CD4-positive, alpha-beta T cell treated with Interleukin-17A for 4 hours (primary cell): ENCODE measurements around the gene DCST2.

Experiments used
- DNase-seq: peaks from one replicate; pipeline ENCODE4 v3.0.0-alpha.2; 2020; ENCODE audit warnings: mixed read lengths

The DCST2 gene

GRCh38 chr1:155069551-155070157, 36.1 kb upstream of the DCST2 start:
- DNase-seq = no peak

- no peak for DNase-seq
Observed at GRCh38 chr1:155068599-155068998, 35.0 kb upstream of the DCST2 start.

GRCh38 chr1:155066777-155067176, 33.2 kb upstream of the DCST2 start:
- no peak for DNase-seq

GRCh38 chr1:155064832-155065429, 31.4 kb upstream of the DCST2 start:
- DNase-seq = no peak

DNA sequence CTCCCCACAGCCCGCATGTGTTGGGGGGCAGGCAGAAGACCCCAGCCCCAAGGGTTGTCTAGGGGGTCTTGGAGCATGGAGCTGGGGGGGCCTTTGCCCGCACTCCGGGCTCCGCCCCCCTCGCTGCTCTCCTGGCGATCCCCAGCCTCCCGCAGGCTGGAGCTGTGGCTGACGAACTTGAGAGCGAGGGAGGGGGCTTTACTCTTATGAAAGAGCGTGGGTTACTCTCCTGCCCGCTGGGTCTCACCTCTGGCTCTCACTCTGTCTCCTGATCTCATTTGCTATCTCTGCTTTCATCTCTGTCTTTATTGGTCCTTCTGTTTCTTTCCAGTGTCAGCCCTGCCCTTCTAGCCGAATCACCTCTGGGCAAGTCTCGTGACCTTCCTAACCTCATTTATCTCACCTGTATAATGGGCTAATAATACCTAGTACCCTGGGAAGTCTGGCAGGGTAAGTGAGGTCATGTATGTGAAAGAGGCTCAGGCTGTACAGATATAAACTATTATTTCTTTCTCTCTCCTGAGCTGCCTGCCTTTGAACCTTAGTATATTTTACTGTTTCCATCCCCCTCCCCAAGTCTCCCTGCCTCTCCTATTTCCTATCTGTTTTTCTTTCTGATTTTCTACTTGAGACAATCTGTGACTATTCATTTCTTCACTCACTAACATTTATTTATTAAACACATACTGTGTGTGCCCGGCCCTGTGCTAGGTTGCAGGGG, 30.7 kb upstream of the DCST2 start:
- no peak for DNase-seq

DNA sequence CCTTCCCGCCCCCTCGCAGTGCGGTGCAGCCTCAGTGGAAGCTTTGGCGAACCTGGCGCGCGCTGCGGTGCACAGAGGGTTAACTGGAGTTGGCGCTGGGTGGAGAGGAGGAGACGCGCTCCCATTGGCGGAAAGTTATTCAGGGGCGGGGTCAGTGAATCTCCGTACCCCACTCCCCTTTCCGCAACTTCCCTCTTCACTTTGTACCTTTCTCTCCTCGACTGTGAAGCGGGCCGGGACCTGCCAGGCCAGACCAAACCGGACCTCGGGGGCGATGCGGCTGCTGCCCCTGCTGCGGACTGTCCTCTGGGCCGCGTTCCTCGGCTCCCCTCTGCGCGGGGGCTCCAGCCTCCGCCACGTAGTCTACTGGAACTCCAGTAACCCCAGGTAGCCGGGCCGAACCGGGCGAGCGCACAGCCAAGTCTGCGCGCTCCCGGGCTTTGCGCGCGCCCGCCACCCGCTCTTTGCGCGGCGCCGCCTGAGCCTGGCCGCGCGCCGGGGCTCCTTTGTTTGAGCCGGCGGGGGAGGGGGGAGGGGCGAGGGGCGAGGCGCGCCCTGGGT, 30.0 kb upstream of the DCST2 start, which contains the start of gene EFNA4:
EFNA4 (plus strand) TSS at position 191 of the 561 bp plus-strand sequence; CDS start at position 275, 84 bp downstream.
- DNase-seq = peak; percentile 90

GRCh38 chr1:155062702-155063411, 29.3 kb upstream of the DCST2 start:
- peak; percentile 81 for DNase-seq

DNA sequence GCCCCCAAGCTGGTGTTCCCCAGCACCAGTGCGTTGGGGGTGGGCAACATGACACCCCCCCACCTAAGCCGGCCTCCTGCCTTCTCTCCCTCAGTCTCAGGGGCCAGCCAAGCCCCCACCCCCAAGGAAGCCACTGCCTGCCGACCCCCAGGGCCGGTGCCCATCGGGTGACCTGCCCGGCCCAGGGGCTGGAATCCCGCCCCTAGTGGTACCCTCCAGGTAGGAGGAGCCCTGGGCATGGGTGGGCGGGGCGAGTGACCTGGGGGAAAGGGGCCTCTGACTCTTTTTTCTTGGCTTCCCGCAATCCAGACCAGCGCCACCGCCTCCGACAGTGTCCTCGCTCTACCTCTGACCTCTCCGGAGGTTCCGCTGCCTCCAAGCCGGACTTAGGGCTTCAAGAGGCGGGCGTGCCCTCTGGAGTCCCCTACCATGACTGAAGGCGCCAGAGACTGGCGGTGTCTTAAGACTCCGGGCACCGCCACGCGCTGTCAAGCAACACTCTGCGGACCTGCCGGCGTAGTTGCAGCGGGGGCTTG, 28.6 kb upstream of the DCST2 start:
- DNase-seq = no peak

DNA sequence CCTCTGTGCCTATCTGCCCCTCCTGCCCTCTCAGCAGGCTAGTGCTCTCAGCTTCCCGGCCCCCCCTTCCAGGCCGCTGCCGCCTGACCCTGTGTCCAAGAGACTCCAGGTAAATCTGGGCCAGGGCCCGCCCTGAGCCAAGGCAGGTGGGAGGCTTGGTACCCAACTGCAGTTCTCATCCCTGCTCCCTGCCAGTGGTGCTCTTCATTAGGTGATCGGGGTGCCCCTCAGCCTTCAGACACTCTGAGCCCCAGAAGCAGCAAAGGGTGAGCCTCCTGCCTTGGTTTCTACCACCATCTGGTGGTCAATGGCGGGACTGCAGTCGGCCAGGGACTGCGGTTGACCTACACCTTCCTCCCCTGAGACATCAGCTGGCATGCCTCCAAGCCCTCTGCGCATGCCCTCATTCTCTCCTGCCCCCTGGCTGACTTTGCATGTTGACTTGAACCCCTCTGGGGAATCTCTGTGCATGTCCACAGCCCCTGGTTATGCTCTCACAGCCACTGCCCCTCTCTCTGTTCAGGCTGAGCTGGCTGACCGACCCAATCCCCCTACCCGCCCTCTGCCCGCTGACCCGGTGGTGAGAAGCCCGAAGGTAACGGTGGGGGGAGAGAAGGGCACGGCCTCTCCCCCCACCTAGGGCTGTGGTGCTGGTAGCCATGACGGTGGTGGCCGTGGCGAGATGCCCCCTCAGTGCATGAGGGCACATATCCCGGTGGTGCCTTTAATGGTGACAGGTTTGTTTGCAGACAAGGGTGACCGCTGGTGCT, 28.0 kb upstream of the DCST2 start:
- DNase-seq = peak; percentile 97

DNA sequence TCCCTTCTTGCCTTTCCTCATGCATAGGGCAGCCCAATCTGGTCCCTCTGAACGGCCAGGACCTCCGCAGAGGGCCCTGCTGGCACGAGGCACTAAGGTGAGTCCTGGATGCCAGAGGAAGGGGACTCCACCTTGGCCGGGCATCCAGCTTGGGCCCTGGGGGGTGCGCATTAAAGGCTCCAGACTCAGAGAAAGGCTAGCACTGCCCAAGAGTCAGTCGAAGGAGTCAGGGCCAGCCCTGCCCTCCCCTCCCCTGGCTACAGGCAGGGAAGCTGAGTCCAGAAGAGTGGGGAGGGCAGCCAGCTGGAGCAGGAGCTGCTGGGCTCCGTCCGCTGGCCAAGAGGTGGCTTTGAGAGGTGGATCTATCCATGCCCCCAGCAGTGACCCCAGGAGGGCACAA, 27.2 kb upstream of the DCST2 start:
- no peak for DNase-seq

GRCh38 chr1:155057788-155058211, 24.2 kb upstream of the DCST2 start:
- DNase-seq = no peak

DNA sequence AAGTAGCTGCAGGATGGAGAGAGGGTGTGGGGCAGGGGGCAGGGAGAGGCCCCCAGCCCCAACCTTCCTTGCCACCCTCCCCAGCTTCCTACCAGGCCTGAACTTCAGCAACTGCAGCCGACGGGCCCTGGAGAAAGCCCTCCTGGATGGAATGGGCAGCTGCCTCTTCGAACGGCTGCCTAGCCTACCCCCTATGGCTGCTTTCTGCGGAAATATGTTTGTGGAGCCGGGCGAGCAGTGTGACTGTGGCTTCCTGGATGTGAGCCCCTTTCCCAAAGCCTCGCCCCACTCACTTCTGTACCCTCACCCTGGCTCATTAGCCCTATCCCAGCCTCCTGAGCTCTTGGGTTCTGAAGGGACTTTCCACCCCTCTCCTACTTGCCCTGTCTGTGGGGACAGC, 23.5 kb upstream of the DCST2 start:
- no peak for DNase-seq

- no peak for DNase-seq
Observed at GRCh38 chr1:155053531-155054105, 20.0 kb upstream of the DCST2 start.

GRCh38 chr1:155052439-155053395, 19.1 kb upstream of the DCST2 start:
- DNase-seq = peak; percentile 46

DNA sequence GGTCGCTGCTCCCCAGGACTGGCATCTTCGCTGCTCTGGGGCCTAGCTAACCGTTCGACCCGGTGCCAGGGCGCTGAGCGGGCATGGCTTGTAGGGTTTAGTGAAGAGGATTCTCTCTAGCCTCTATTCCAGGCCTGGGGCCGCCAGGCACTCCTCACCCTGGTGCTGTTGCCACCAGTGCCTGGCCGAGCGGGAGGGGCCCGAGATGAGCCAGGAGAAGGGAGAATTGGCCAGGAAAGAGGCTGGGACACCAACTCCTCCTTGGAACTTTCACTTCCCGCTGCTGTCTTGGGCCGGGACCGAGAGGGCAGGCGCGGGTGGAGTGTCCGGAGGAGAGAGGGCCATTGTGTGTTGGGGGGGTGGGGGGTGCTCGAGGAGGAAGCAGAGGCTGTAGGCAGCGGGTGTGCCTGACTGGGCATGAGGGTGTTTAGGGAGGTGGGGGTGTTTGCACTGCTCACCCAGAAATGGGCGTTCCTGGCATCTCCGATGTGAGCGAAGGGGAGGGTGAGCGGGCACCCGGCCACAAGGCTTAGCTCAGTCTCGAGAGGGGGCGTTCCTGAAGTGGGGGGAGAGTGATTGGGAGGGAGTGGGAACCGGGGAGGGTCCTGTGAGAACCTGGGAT, 18.3 kb upstream of the DCST2 start:
- DNase-seq = peak; percentile 61

GRCh38 chr1:155051342-155051776, 17.8 kb upstream of the DCST2 start:
- DNase-seq = no peak

- DNase-seq = peak; percentile 89
Observed at GRCh38 chr1:155050560-155051341, 17.2 kb upstream of the DCST2 start, which contains the start of gene ADAM15. TSS of gene ADAM15 (plus strand) at chr1:155051316. CDS start at chr1:155051387, 71 bp downstream.

- no peak for DNase-seq
Observed at GRCh38 chr1:155049651-155050559, 16.3 kb upstream of the DCST2 start.
